NOMO-1 treated with DMSO at 0.1 percent for 48 hours (cell line): ENCODE results near the gene SEMA3F.

Experiments
- DNase-seq: peaks from one replicate; lab custom pipeline; 2025; ENCODE audit not compliant: unreplicated experiment; lab: John Stamatoyannopoulos, UW

The SEMA3F gene

GRCh38 chr3:50169232-50169832 is 14.2 kb downstream of the SEMA3F start:
- DNase-seq, result no peak

GRCh38 chr3:50169858-50170257 is 14.7 kb downstream of the SEMA3F start:
- DNase-seq, result no peak

- no peak for DNase-seq
Measured at GRCh38 chr3:50170689-50171088, 15.6 kb downstream of the SEMA3F start.

- DNase-seq, result no peak
Measured at GRCh38 chr3:50171540-50172301, 16.6 kb downstream of the SEMA3F start.

- no peak for DNase-seq
Measured at GRCh38 chr3:50172626-50173220, 17.6 kb downstream of the SEMA3F start.

GRCh38 chr3:50173685-50174516 is 18.8 kb downstream of the SEMA3F start:
- peak; percentile 57 for DNase-seq

GRCh38 chr3:50174517-50174895 is 19.4 kb downstream of the SEMA3F start:
- DNase-seq, result no peak

- DNase-seq, result no peak
Measured at GRCh38 chr3:50174947-50175524, 19.9 kb downstream of the SEMA3F start.

- no peak for DNase-seq
Measured at GRCh38 chr3:50177346-50177745, 22.2 kb downstream of the SEMA3F start.

GRCh38 chr3:50179710-50180109 is 24.6 kb downstream of the SEMA3F start:
- DNase-seq, result no peak

GRCh38 chr3:50181985-50182384 is 26.9 kb downstream of the SEMA3F start:
- no peak for DNase-seq

GRCh38 chr3:50182533-50183099 is 27.5 kb downstream of the SEMA3F start:
- no peak for DNase-seq

GRCh38 chr3:50183755-50184154 is 28.6 kb downstream of the SEMA3F start:
- no peak for DNase-seq

GRCh38 chr3:50184242-50184978 is 29.3 kb downstream of the SEMA3F start:
- DNase-seq, result no peak

GRCh38 chr3:50185230-50185629 is 30.1 kb downstream of the SEMA3F start:
- no peak for DNase-seq

- DNase-seq, result no peak
Measured at GRCh38 chr3:50186096-50186495, 31.0 kb downstream of the SEMA3F start.

GRCh38 chr3:50187750-50188149 is 32.6 kb downstream of the SEMA3F start:
- no peak for DNase-seq

- peak; percentile 57 for DNase-seq
Measured at GRCh38 chr3:50189274-50189673, 34.1 kb downstream of the SEMA3F start.

- DNase-seq, result no peak
Measured at GRCh38 chr3:50189989-50190388, 34.9 kb downstream of the SEMA3F start.
